ENCODE results near the gene ADTRP.

ADTRP gene

GRCh38 chr6:11672669-11673068 lies 105.9 kb downstream of the ADTRP start:
- Histone ChIP-seq H3K4me3 (ENCODE audit: low read depth in 1 of 2, low read length in 2 of 2) (no peak overlapping the region), H3K9ac (ENCODE audit: low read depth in 1 of 2, low read length in 2 of 2) (no peak overlapping the region), H3K4me1 (ENCODE audit: control insufficient read depth in 1 of 2, insufficient read depth in 2 of 2, low read length in 2 of 2) (no peaks in the 10 kb centered on the region), H3K27ac (ENCODE audit: low read depth, low read length) (no peak overlapping the region), H3K36me3 (ENCODE audit: control insufficient read depth in 1 of 2, insufficient read depth in 2 of 2, low read length in 2 of 2) (no peaks in the 10 kb centered on the region), H3K27me3 (ENCODE audit: control insufficient read depth in 1 of 2, insufficient read depth in 2 of 2, low read length in 2 of 2) (no peaks in the 10 kb centered on the region), H3K9me3 (ENCODE audit: control insufficient read depth in 1 of 2, low read length in 2 of 2) (no peaks in the 10 kb centered on the region)

- no peaks in the 10 kb centered on the region for H3K36me3 ChIP-seq (ENCODE audit: control insufficient read depth in 1 of 2, insufficient read depth in 2 of 2, low read length in 2 of 2)
- H3K27me3 ChIP-seq (ENCODE audit: control insufficient read depth in 1 of 2, insufficient read depth in 2 of 2, low read length in 2 of 2): no peaks in the 10 kb centered on the region
- no peaks in the 10 kb centered on the region for H3K9me3 ChIP-seq (ENCODE audit: control insufficient read depth in 1 of 2, low read length in 2 of 2)
- H3K9ac ChIP-seq (ENCODE audit: low read depth in 1 of 2, low read length in 2 of 2): no peak overlapping the region
- no peak overlapping the region for H3K4me3 ChIP-seq (ENCODE audit: low read depth in 1 of 2, low read length in 2 of 2)
- no peaks in the 10 kb centered on the region for H3K4me1 ChIP-seq (ENCODE audit: control insufficient read depth in 1 of 2, insufficient read depth in 2 of 2, low read length in 2 of 2)
- no peak overlapping the region for H3K27ac ChIP-seq (ENCODE audit: low read depth, low read length)
These were observed 106.3 kb downstream of the ADTRP start for GRCh38 chr6:11672256-11672655.

DNA sequence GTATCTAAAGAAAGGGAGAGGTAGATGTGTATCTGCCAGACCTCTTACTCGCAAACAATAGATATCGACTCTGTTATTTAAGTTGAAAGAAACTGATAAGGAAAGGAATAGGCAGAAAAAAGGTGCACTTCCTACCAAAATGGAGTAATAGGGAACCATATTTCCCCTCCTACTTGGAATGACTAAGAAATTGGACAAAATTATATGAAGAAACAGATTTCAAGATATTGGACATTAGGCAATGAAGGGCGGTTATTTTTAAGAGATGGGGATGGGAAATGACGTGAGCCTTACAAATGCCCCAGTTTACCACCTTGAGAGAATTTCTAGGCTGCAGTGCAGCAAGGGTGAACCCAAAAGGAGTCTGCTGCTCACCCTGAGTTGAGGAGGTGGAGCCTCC lies 108.9 kb downstream of the ADTRP start:
- no peak overlapping the region for H3K9ac ChIP-seq (ENCODE audit: low read depth in 1 of 2, low read length in 2 of 2)
- H3K4me3 ChIP-seq (ENCODE audit: low read depth in 1 of 2, low read length in 2 of 2): no peak overlapping the region
- H3K27me3 ChIP-seq (ENCODE audit: control insufficient read depth in 1 of 2, insufficient read depth in 2 of 2, low read length in 2 of 2): peaks cover 0 to 4% of the 10 kb centered on the region in 2 donors
- no peaks in the 10 kb centered on the region for H3K9me3 ChIP-seq (ENCODE audit: control insufficient read depth in 1 of 2, low read length in 2 of 2)
- H3K4me1 ChIP-seq (ENCODE audit: control insufficient read depth in 1 of 2, insufficient read depth in 2 of 2, low read length in 2 of 2): no peaks in the 10 kb centered on the region
- H3K36me3 ChIP-seq (ENCODE audit: control insufficient read depth in 1 of 2, insufficient read depth in 2 of 2, low read length in 2 of 2): no peaks in the 10 kb centered on the region
- H3K27ac ChIP-seq (ENCODE audit: low read depth, low read length): no peak overlapping the region

DNA sequence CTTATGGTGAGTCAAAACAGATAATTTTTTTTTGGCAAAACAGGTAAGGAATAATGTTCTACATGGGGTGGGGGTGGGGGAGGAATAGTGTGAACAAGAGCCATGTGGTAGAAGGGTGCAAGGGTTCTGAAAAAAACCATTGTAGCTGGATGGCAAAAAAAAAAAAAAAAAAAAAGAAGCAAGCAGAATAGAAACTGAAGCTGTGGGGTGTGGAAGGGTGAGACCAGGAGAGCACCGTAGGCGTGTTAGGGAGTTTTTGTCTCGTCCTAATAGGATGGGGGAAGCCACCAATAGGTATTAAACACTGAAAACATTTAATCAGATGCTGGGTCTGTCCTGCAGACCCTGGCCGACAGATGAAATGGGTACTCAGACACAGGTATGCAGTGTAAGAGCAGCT lies 110.1 kb downstream of the ADTRP start:
- no peaks in the 10 kb centered on the region for H3K9me3 ChIP-seq (ENCODE audit: control insufficient read depth in 1 of 2, low read length in 2 of 2)
- no peak overlapping the region for H3K27ac ChIP-seq (ENCODE audit: low read depth, low read length)
- H3K9ac ChIP-seq (ENCODE audit: low read depth in 1 of 2, low read length in 2 of 2): no peak overlapping the region
- H3K27me3 ChIP-seq (ENCODE audit: control insufficient read depth in 1 of 2, insufficient read depth in 2 of 2, low read length in 2 of 2): peaks cover 0 to 4% of the 10 kb centered on the region in 2 donors
- no peaks in the 10 kb centered on the region for H3K36me3 ChIP-seq (ENCODE audit: control insufficient read depth in 1 of 2, insufficient read depth in 2 of 2, low read length in 2 of 2)
- no peaks in the 10 kb centered on the region for H3K4me1 ChIP-seq (ENCODE audit: control insufficient read depth in 1 of 2, insufficient read depth in 2 of 2, low read length in 2 of 2)
- H3K4me3 ChIP-seq (ENCODE audit: low read depth in 1 of 2, low read length in 2 of 2): no peak overlapping the region

- no peaks in the 10 kb centered on the region for H3K36me3 ChIP-seq (ENCODE audit: control insufficient read depth in 1 of 2, insufficient read depth in 2 of 2, low read length in 2 of 2)
- no peaks in the 10 kb centered on the region for H3K9me3 ChIP-seq (ENCODE audit: control insufficient read depth in 1 of 2, low read length in 2 of 2)
- no peak overlapping the region for H3K27ac ChIP-seq (ENCODE audit: low read depth, low read length)
- H3K4me1 ChIP-seq (ENCODE audit: control insufficient read depth in 1 of 2, insufficient read depth in 2 of 2, low read length in 2 of 2): no peaks in the 10 kb centered on the region
- H3K27me3 ChIP-seq (ENCODE audit: control insufficient read depth in 1 of 2, insufficient read depth in 2 of 2, low read length in 2 of 2): peaks cover 0 to 4% of the 10 kb centered on the region in 2 donors
- H3K4me3 ChIP-seq (ENCODE audit: low read depth in 1 of 2, low read length in 2 of 2): no peak overlapping the region
- H3K9ac ChIP-seq (ENCODE audit: low read depth in 1 of 2, low read length in 2 of 2): no peak overlapping the region
These were observed 110.7 kb downstream of the ADTRP start for GRCh38 chr6:11667876-11668275.

- no peaks in the 10 kb centered on the region for H3K9me3 ChIP-seq (ENCODE audit: control insufficient read depth in 1 of 2, low read length in 2 of 2)
- no peak overlapping the region for H3K27ac ChIP-seq (ENCODE audit: low read depth, low read length)
- H3K27me3 ChIP-seq (ENCODE audit: control insufficient read depth in 1 of 2, insufficient read depth in 2 of 2, low read length in 2 of 2): peaks cover 0 to 4% of the 10 kb centered on the region in 2 donors
- H3K36me3 ChIP-seq (ENCODE audit: control insufficient read depth in 1 of 2, insufficient read depth in 2 of 2, low read length in 2 of 2): no peaks in the 10 kb centered on the region
- no peak overlapping the region for H3K9ac ChIP-seq (ENCODE audit: low read depth in 1 of 2, low read length in 2 of 2)
- no peaks in the 10 kb centered on the region for H3K4me1 ChIP-seq (ENCODE audit: control insufficient read depth in 1 of 2, insufficient read depth in 2 of 2, low read length in 2 of 2)
- H3K4me3 ChIP-seq (ENCODE audit: low read depth in 1 of 2, low read length in 2 of 2): no peak overlapping the region
These were observed 112.8 kb downstream of the ADTRP start for GRCh38 chr6:11665604-11666326.
